HTR-8/SVneo (cell line): ENCODE data around the gene ARSK.
A peak's percentile ranks its signal among the peaks of the same experiment; 100 is the strongest.
"Not testable (repeated sequence)": the region's sequence is repeated elsewhere in the genome, so short reads cannot be mapped to it uniquely, and the experiment has no call there.

Experiments
- DNase-seq: peaks from one replicate; pipeline ENCODE4 v3.0.0; 2011; ENCODE audit warnings: low spot score, mixed read lengths; ENCODE audit not compliant: insufficient read length
- FAIRE-seq: peaks from 2 replicates; lab custom pipeline; 2011; peaks lifted over from hg19 to GRCh38; lab: Jason Lieb, UNC

ARSK gene

GRCh38 chr5:95619514-95620029 lies 64.7 kb downstream of the ARSK start:
- FAIRE-seq = no peak
- DNase-seq = no peak

GRCh38 chr5:95620030-95620869 lies 65.3 kb downstream of the ARSK start, which contains the start of gene GPR150:
TSS of gene GPR150 (plus strand) at chr5:95620087. CDS start at chr5:95620276, 189 bp downstream.
- DNase-seq (no peak), FAIRE-seq (peak; percentile 48)

DNA sequence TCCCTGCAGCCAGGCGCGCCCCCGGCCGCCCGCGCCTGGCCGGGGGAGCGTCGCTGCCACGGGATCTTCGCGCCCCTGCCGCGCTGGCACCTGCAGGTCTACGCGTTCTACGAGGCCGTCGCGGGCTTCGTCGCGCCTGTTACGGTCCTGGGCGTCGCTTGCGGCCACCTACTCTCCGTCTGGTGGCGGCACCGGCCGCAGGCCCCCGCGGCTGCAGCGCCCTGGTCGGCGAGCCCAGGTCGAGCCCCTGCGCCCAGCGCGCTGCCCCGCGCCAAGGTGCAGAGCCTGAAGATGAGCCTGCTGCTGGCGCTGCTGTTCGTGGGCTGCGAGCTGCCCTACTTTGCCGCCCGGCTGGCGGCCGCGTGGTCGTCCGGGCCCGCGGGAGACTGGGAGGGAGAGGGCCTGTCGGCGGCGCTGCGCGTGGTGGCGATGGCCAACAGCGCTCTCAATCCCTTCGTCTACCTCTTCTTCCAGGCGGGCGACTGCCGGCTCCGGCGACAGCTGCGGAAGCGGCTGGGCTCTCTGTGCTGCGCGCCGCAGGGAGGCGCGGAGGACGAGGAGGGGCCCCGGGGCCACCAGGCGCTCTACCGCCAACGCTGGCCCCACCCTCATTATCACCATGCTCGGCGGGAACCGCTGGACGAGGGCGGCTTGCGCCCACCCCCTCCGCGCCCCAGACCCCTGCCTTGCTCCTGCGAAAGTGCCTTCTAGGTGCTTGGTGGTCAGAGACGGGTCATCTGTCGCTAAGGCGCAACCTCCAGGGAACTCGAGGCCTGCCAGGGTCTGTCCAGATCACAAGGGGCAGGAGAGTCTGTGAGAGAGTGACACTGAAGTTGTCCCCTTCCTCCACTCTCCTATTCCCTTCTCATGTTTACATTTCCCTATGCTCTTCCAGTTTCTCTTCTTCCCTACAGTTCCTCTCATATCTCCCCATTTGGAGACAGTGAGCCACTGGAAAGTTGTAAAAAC lies 66.3 kb downstream of the ARSK start:
- no peak for FAIRE-seq
- no peak for DNase-seq

- FAIRE-seq (no peak), DNase-seq (no peak)
These were observed 67.1 kb downstream of the ARSK start for GRCh38 chr5:95621839-95622629.

- no peak for DNase-seq
- FAIRE-seq = no peak
These were observed 68.8 kb downstream of the ARSK start for GRCh38 chr5:95623706-95624105.

- FAIRE-seq (no peak), DNase-seq (no peak)
These were observed 69.5 kb downstream of the ARSK start for GRCh38 chr5:95624368-95624767.

GRCh38 chr5:95626701-95627100 lies 71.8 kb downstream of the ARSK start:
- no peak for FAIRE-seq

DNA sequence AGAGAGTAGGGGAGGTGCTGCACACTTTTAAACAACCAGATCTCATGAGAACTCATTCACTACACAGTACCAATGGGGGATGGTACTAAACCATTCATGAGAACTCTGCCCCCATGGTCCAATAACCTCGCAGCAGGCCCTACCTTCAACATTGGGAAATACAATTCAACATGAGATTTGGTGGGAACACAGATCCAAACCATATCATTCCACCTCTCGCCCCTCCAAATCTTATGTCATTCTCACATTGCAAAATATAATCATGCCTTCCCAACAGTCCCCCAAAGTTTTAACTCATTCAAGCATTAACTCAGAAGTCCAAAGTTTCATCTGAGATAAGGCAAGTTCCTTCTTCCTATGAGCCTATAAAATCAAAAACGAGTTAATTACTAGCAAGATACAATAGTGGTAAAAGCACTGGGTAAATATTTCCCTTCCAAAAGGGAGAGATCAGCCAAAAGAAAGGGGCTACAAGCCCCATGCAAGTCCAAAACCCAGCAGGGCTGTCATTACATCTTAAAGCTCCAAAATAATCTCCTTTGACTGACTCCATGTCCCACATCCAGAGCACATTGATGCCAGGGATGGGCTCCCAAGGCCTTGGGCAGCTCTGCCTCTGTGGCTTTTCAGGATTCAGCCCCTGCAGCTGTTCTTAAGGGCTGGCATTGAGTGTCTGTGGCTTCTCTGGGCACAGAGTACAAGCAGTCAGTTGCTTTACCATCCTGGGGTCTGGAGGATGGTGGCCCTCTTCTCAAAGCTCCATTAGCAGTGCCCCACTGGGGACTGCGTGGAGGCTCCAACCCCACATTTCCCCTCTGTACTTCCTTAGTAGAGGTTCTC lies 73.3 kb downstream of the ARSK start:
- no peak for DNase-seq
- no peak for FAIRE-seq

More at GRCh38 chr5:95626701-95627100, 71.8 kb downstream of the ARSK start:
- DNase-seq = no peak

- FAIRE-seq (no peak), DNase-seq (no peak)
These were observed 74.0 kb downstream of the ARSK start for GRCh38 chr5:95628933-95629332.

GRCh38 chr5:95630394-95630917 lies 75.6 kb downstream of the ARSK start:
- DNase-seq = no peak
- FAIRE-seq = no peak

GRCh38 chr5:95631255-95631958 lies 76.5 kb downstream of the ARSK start:
- no peak for FAIRE-seq
- DNase-seq = peak; percentile 18

DNA sequence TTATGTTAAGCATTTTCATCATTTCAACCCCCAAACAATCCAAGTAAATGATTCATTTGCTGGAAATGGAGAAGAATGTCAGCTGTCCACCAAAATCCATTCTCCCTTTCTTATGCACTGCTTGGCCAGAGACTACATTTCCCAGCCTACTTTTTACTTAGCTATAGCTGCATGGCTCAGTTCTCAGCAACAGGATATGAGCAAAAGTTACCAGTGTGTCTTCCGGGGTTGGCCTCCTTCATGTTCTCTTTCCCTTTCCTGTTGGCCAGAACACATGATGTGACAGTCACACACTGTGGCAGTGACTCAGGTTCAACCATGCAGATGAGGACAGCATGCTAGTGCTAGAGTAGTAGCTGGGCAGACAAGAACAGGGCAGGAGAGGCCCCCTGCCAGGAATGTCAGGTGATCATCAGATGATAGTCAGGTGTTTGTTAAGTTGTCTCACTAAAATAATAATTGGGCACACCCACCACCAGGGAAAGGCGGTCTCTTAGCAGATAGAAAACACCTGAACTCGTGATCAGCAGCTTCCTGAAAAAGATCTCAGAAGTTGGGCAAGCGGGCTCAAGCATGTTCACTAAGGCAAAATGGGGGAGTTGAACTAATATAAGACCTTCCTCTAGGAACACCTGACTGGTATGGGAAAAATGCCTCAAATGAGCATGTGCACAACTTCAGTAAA lies 77.2 kb downstream of the ARSK start:
- DNase-seq (no peak), FAIRE-seq (peak; percentile 33)

DNA sequence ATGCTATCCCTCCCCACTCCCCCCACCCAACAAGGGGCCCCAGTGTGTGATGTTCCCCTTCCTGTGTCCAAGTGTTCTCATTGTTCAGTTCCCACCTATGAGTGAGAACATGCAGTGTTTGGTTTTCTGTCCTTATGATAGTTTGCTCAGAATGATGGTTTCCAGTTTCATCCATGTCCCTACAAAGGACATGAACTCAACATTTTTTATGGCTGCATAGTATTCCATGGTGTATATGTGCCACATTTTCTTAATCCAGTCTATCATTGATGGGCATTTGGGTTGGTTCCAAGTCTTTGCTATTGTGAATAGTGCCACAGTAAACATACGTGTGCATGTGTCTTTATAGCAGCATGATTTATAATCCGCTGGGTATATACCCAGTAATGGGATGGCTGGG lies 78.0 kb downstream of the ARSK start:
- not testable (repeated sequence) for DNase-seq, FAIRE-seq

DNA sequence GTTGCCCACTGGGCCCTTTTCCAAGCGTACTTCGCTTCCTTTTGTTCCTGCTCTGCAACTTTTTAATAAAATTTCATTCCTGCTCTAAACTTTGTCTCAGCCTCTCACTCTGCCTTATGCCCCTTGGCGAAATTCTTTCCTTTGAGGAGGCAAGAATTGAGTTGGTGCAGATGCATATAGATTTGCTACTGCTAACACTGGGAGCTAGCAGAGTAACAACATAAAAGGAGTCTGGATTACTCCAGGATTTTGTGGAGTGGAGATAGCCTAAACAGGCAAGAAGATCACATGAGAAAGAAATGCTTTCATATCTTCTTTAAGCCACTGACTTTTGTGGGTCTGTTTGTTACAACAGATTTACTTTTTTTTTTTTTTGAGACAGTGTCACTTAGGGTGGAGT lies 78.8 kb downstream of the ARSK start:
- FAIRE-seq (no peak), DNase-seq (no peak)

DNA sequence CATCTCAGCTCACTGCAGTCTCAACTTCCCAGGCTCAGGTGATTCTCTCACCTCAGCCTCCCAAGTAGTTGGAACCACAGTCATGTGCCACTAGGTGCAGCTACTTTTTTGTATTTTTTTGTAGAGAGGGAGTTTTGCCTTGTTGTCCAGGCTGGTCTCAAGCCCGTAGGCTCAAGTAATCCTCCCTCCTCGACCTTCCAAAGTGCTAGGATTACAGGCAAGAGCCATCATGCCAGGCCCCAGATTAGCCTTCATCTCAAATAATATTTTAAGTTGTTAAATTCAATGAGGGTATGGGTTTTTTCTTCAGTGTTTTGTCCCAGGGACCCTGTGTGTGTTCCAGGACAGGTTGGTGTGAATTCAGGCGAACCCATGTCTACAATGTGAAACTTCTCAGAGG lies 79.2 kb downstream of the ARSK start:
- FAIRE-seq (no peak), DNase-seq (no peak)

- no peak for FAIRE-seq
These were observed 83.7 kb downstream of the ARSK start for GRCh38 chr5:95638632-95639031.

GRCh38 chr5:95641741-95642220 lies 86.9 kb downstream of the ARSK start:
- FAIRE-seq = no peak
- no peak for DNase-seq

More at GRCh38 chr5:95638632-95639031, 83.7 kb downstream of the ARSK start:
- no peak for DNase-seq
